ENCODE results near the gene ALDH1A3.
"Not testable (repeated sequence)": the region's sequence is repeated elsewhere in the genome, so short reads cannot be mapped to it uniquely, and the experiment has no call there.

GRCh38 chr15:100851428-100852015 is 28.1 kb upstream of the ALDH1A3 start:
- not testable (repeated sequence) for TF ChIP-seq CTCF (conservative IDR thresholded peaks at IDR 0.05; ENCODE audit: low read depth, low read length); EZH2phosphoT487 (IDR thresholded peaks at IDR 0.05; ENCODE audit: borderline replicate concordance, low read length)

Measured in PC-3 (cell line).